GM19239 (cell line): ENCODE results near the gene CHST3.
"Not testable (repeated sequence)": the region's sequence is repeated elsewhere in the genome, so short reads cannot be mapped to it uniquely, and the experiment has no call there.

Experiments used
- DNase-seq: peaks from one replicate; pipeline ENCODE4 v3.0.0; 2011; ENCODE audit warnings: low spot score; ENCODE audit not compliant: insufficient read length
- FAIRE-seq: peaks from 2 replicates; lab custom pipeline; 2011; peaks lifted over from hg19 to GRCh38; lab: Jason Lieb, UNC

CHST3 gene

GRCh38 chr10:71964098-71964742, at the start of gene CHST3:
Gene CHST3, plus strand, starts transcription at chr10:71964395. Its CDS starts 41,448 bp downstream, at chr10:72005843.
- DNase-seq, result no peak

GRCh38 chr10:71916827-71917226, 47.4 kb upstream of the CHST3 start:
- DNase-seq (no peak), FAIRE-seq (no peak)

More at GRCh38 chr10:71964098-71964742, at the start of gene CHST3:
- no peak for FAIRE-seq

GRCh38 chr10:71918992-71919391, 45.2 kb upstream of the CHST3 start:
- no peak for FAIRE-seq
- no peak for DNase-seq

GRCh38 chr10:71919956-71920539, 44.1 kb upstream of the CHST3 start:
- not testable (repeated sequence) for FAIRE-seq, DNase-seq

GRCh38 chr10:71920540-71921323, 43.5 kb upstream of the CHST3 start:
- FAIRE-seq, result no peak
- no peak for DNase-seq

GRCh38 chr10:71921324-71922027, 42.7 kb upstream of the CHST3 start:
- no peak for DNase-seq
- FAIRE-seq, result no peak

GRCh38 chr10:71923138-71923692, 41.0 kb upstream of the CHST3 start:
- no peak for FAIRE-seq

GRCh38 chr10:71924771-71925170, 39.4 kb upstream of the CHST3 start:
- FAIRE-seq (no peak), DNase-seq (no peak)

More at GRCh38 chr10:71923138-71923692, 41.0 kb upstream of the CHST3 start:
- no peak for DNase-seq

- FAIRE-seq (no peak), DNase-seq (no peak)
These were observed 37.0 kb upstream of the CHST3 start for GRCh38 chr10:71927159-71927558.

- FAIRE-seq (no peak), DNase-seq (no peak)
These were observed 36.2 kb upstream of the CHST3 start for GRCh38 chr10:71927776-71928592.

- FAIRE-seq, result no peak
- DNase-seq, result no peak
These were observed 32.9 kb upstream of the CHST3 start for GRCh38 chr10:71931295-71931694.

- FAIRE-seq (no peak), DNase-seq (no peak)
These were observed 30.5 kb upstream of the CHST3 start for GRCh38 chr10:71933651-71934050.

GRCh38 chr10:71938211-71938610, 26.0 kb upstream of the CHST3 start:
- DNase-seq (no peak), FAIRE-seq (no peak)

GRCh38 chr10:71939304-71939703, 24.9 kb upstream of the CHST3 start:
- DNase-seq (no peak), FAIRE-seq (no peak)

- FAIRE-seq (no peak), DNase-seq (no peak)
These were observed 24.2 kb upstream of the CHST3 start for GRCh38 chr10:71939861-71940474.

- FAIRE-seq, result no peak
These were observed 23.4 kb upstream of the CHST3 start for GRCh38 chr10:71940752-71941151.

GRCh38 chr10:71941318-71941717, 22.9 kb upstream of the CHST3 start:
- FAIRE-seq, result no peak

More at GRCh38 chr10:71940752-71941151, 23.4 kb upstream of the CHST3 start:
- no peak for DNase-seq

GRCh38 chr10:71945819-71946474, 18.2 kb upstream of the CHST3 start:
- DNase-seq, result no peak
- no peak for FAIRE-seq

More at GRCh38 chr10:71941318-71941717, 22.9 kb upstream of the CHST3 start:
- no peak for DNase-seq
